HCT116 (cell line): Measurements from ENCODE around the gene IL1RAPL1.

Source experiments
- ELF1 ChIP-seq: IDR thresholded peaks from 2 replicates; pipeline ENCODE4 v1.6.1; 2012; ENCODE audit warnings: low read depth, borderline replicate concordance
- POLR2A ChIP-seq: IDR thresholded peaks from 2 replicates; pipeline ENCODE4 v1.7.0; 2011; ENCODE audit warnings: borderline replicate concordance; ENCODE audit not compliant: insufficient read depth, insufficient read length; ENCODE audit errors: extremely low read depth
- YY1 ChIP-seq: IDR thresholded peaks from 2 replicates; pipeline ENCODE4 v1.6.1; 2011; ENCODE audit warnings: low read length, low read depth, moderate library complexity, mild to moderate bottlenecking; ENCODE audit not compliant: insufficient replicate concordance; ENCODE audit errors: extremely low read depth
- TF ChIP-seq, protein P1 (sequence below), 3 experiments: fragments of 200-600 bp in 1 of 3; sonication (generic) in 1 of 3; IDR thresholded peaks in 2 of 3; conservative IDR thresholded peaks in 1 of 3; 2 replicates each; pipeline ENCODE4 v1.5.1; 2012 to 2017; ENCODE audit warnings: low read depth in 2 of 3, low read length in 2 of 3, antibody characterized with exemption in 1 of 3, borderline replicate concordance in 1 of 3, control low read depth in 1 of 3, mild to moderate bottlenecking in 1 of 3, mixed read lengths in 1 of 3, mixed run types in 1 of 3, moderate library complexity in 1 of 3; ENCODE audit not compliant: insufficient read depth in 1 of 3

DNA sequence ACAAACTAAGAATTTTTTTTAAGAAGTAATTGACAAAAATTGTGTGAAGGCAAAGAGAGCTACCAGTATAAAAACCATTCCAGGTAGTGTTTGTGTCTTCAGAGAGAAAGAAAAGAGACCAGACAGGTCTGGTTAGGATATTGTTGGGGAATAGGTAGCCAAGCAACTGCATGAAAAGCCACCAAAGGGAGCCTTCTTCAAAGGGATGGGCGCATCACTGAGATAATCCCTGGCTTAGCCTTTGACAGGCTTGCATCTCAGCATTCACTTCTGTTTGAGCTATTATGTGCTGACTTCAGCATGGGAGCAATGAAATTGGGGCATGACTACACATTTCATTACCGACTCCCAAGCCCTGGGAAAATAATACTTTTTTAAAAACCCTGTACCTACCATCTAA, 496.6 kb downstream of the IL1RAPL1 start:
- TF ChIP-seq, protein P1, sequence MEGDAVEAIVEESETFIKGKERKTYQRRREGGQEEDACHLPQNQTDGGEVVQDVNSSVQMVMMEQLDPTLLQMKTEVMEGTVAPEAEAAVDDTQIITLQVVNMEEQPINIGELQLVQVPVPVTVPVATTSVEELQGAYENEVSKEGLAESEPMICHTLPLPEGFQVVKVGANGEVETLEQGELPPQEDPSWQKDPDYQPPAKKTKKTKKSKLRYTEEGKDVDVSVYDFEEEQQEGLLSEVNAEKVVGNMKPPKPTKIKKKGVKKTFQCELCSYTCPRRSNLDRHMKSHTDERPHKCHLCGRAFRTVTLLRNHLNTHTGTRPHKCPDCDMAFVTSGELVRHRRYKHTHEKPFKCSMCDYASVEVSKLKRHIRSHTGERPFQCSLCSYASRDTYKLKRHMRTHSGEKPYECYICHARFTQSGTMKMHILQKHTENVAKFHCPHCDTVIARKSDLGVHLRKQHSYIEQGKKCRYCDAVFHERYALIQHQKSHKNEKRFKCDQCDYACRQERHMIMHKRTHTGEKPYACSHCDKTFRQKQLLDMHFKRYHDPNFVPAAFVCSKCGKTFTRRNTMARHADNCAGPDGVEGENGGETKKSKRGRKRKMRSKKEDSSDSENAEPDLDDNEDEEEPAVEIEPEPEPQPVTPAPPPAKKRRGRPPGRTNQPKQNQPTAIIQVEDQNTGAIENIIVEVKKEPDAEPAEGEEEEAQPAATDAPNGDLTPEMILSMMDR (IDR thresholded peaks at IDR 0.05 in 2 of 3, conservative IDR thresholded peaks at IDR 0.05 in 1 of 3; ENCODE audit: borderline replicate concordance in 1 of 3, insufficient read depth in 1 of 3, low read depth in 2 of 3, low read length in 2 of 3) = no peak
- TF ChIP-seq ELF1 = no peak
- no peak for TF ChIP-seq YY1
- TF ChIP-seq POLR2A = no peak
